ENCODE data around the gene GNA12.

- TF ChIP-seq CTCF (IDR thresholded peaks at IDR 0.05; ENCODE audit: low read depth, low read length, poor library complexity, severe bottlenecking) (no peak), EZH2phosphoT487 (IDR thresholded peaks at IDR 0.05; ENCODE audit: borderline replicate concordance, low read length) (no peak)
Measured at GRCh38 chr7:2796358-2797352, 47.5 kb downstream of the GNA12 start.
